T-helper 2 cell treated with Interferon-gamma antibody and Interleukin-4, amounts not matched to agents 5 μg/mL and 100 μg/mL, for 36 hours (primary cell): ENCODE results near the gene RING1.

Experiments
- DNase-seq: peaks from one replicate; pipeline ENCODE4 v3.0.0; 2021; ENCODE audit warnings: low spot score
- H3K27ac Mint-ChIP-seq: one replicate; pipeline ENCODE4 v1.8.0; 2021; ENCODE audit warnings: mild to moderate bottlenecking, mixed read lengths
- H3K27me3 Mint-ChIP-seq: one replicate; pipeline ENCODE4 v1.8.0; 2021; ENCODE audit warnings: low read depth, mixed read lengths
- H3K36me3 Mint-ChIP-seq: one replicate; pipeline ENCODE4 v1.8.0; 2021; ENCODE audit warnings: low read depth, mixed read lengths
- H3K4me1 Mint-ChIP-seq: one replicate; pipeline ENCODE4 v1.8.0; 2021; ENCODE audit warnings: low read depth, mixed read lengths
- H3K4me3 Mint-ChIP-seq: one replicate; pipeline ENCODE4 v1.8.0; 2022; ENCODE audit warnings: mild to moderate bottlenecking, moderate library complexity, mixed read lengths
- H3K9me3 Mint-ChIP-seq: one replicate; pipeline ENCODE4 v1.8.0; 2021; ENCODE audit warnings: mixed read lengths

The RING1 gene

GRCh38 chr6:33193619-33194018, 14.7 kb upstream of the RING1 start:
- H3K4me3 Mint-ChIP-seq = no peak overlapping the region
- DNase-seq = no peak
- peaks cover 40% of the 10 kb centered on the region for H3K36me3 Mint-ChIP-seq
- H3K27ac Mint-ChIP-seq = no peak overlapping the region
- H3K27me3 Mint-ChIP-seq = peaks cover 32% of the 10 kb centered on the region
- peaks cover 12% of the 10 kb centered on the region for H3K4me1 Mint-ChIP-seq
- no peaks in the 10 kb centered on the region for H3K9me3 Mint-ChIP-seq

GRCh38 chr6:33194431-33194979, 13.8 kb upstream of the RING1 start:
- no peak for DNase-seq
- Mint-ChIP-seq H3K27me3 (peaks cover 32% of the 10 kb centered on the region), H3K9me3 (no peaks in the 10 kb centered on the region), H3K4me1 (peaks cover 19% of the 10 kb centered on the region), H3K36me3 (peaks cover 44% of the 10 kb centered on the region), H3K27ac (no peak overlapping the region), H3K4me3 (no peak overlapping the region)

GRCh38 chr6:33195304-33196165, 12.8 kb upstream of the RING1 start:
- Mint-ChIP-seq H3K9me3 (no peaks in the 10 kb centered on the region), H3K27me3 (peaks cover 26% of the 10 kb centered on the region), H3K27ac (no peak overlapping the region), H3K4me1 (peaks cover 21% of the 10 kb centered on the region), H3K36me3 (peaks cover 44% of the 10 kb centered on the region), H3K4me3 (no peak overlapping the region)
- DNase-seq = no peak

GRCh38 chr6:33197431-33198048, 10.8 kb upstream of the RING1 start:
- peaks cover 35% of the 10 kb centered on the region for H3K4me1 Mint-ChIP-seq
- H3K9me3 Mint-ChIP-seq = no peaks in the 10 kb centered on the region
- DNase-seq = peak; percentile 28
- H3K36me3 Mint-ChIP-seq = peaks cover 60% of the 10 kb centered on the region
- H3K4me3 Mint-ChIP-seq = peak overlapping the region; percentile 55
- H3K27me3 Mint-ChIP-seq = peaks cover 10% of the 10 kb centered on the region
- H3K27ac Mint-ChIP-seq = peak overlapping the region; percentile 2

- H3K4me3 Mint-ChIP-seq = peak overlapping the region; percentile 92
- no peaks in the 10 kb centered on the region for H3K9me3 Mint-ChIP-seq
- no peak for DNase-seq
- H3K36me3 Mint-ChIP-seq = peaks cover 67% of the 10 kb centered on the region
- peaks cover 7% of the 10 kb centered on the region for H3K27me3 Mint-ChIP-seq
- peaks cover 37% of the 10 kb centered on the region for H3K4me1 Mint-ChIP-seq
- peak overlapping the region; percentile 55 for H3K27ac Mint-ChIP-seq
Observed at GRCh38 chr6:33198159-33198852, 10.0 kb upstream of the RING1 start.

GRCh38 chr6:33198853-33199436, 9.4 kb upstream of the RING1 start:
- peaks cover 41% of the 10 kb centered on the region for H3K4me1 Mint-ChIP-seq
- peak overlapping the region; percentile 85 for H3K27ac Mint-ChIP-seq
- DNase-seq = no peak
- H3K27me3 Mint-ChIP-seq = peaks cover 1% of the 10 kb centered on the region
- H3K36me3 Mint-ChIP-seq = peaks cover 69% of the 10 kb centered on the region
- H3K4me3 Mint-ChIP-seq = peak overlapping the region; percentile 92
- H3K9me3 Mint-ChIP-seq = no peaks in the 10 kb centered on the region

GRCh38 chr6:33199687-33200218, 8.5 kb upstream of the RING1 start:
- H3K27ac Mint-ChIP-seq = peak overlapping the region; percentile 81
- H3K4me3 Mint-ChIP-seq = peak overlapping the region; percentile 92
- peaks cover 67% of the 10 kb centered on the region for H3K36me3 Mint-ChIP-seq
- H3K27me3 Mint-ChIP-seq = no peaks in the 10 kb centered on the region
- peaks cover 45% of the 10 kb centered on the region for H3K4me1 Mint-ChIP-seq
- DNase-seq = no peak
- H3K9me3 Mint-ChIP-seq = no peaks in the 10 kb centered on the region

GRCh38 chr6:33200219-33201146, 7.8 kb upstream of the RING1 start, which contains the start of the genes RXRB and SLC39A7:
RXRB (minus strand) TSS chr6:33200665; CDS start chr6:33200476, 189 bp downstream.
SLC39A7 (plus strand) TSS chr6:33200867; CDS start chr6:33201246, 379 bp downstream.
- peak within 1 kb of the TSS; percentile 100 for H3K4me3 Mint-ChIP-seq
- H3K4me1 Mint-ChIP-seq = peaks cover 50% of the 10 kb centered on the region
- DNase-seq = peak; percentile 97
- H3K9me3 Mint-ChIP-seq = no peaks in the 10 kb centered on the region
- H3K36me3 Mint-ChIP-seq = peaks cover 62% of the 10 kb centered on the region
- peak within 1 kb of the TSS; percentile 98 for H3K27ac Mint-ChIP-seq
- H3K27me3 Mint-ChIP-seq = no peaks in the 10 kb centered on the region

- Mint-ChIP-seq H3K36me3 (peaks cover 55% of the 10 kb centered on the region), H3K27ac (peak overlapping the region; percentile 98), H3K27me3 (no peaks in the 10 kb centered on the region), H3K4me3 (peak overlapping the region; percentile 100), H3K9me3 (no peaks in the 10 kb centered on the region), H3K4me1 (peaks cover 57% of the 10 kb centered on the region)
- no peak for DNase-seq
Observed at GRCh38 chr6:33201147-33201545, 7.2 kb upstream of the RING1 start.

- Mint-ChIP-seq H3K36me3 (peaks cover 49% of the 10 kb centered on the region), H3K27me3 (no peaks in the 10 kb centered on the region), H3K4me3 (peak overlapping the region; percentile 100), H3K27ac (peak overlapping the region; percentile 98), H3K4me1 (peaks cover 59% of the 10 kb centered on the region), H3K9me3 (no peaks in the 10 kb centered on the region)
- DNase-seq = no peak
Observed at GRCh38 chr6:33201935-33202334, 6.4 kb upstream of the RING1 start.

- H3K27me3 Mint-ChIP-seq = no peaks in the 10 kb centered on the region
- peaks cover 55% of the 10 kb centered on the region for H3K4me1 Mint-ChIP-seq
- no peak for DNase-seq
- peak overlapping the region; percentile 15 for H3K27ac Mint-ChIP-seq
- no peaks in the 10 kb centered on the region for H3K9me3 Mint-ChIP-seq
- peak overlapping the region; percentile 35 for H3K4me3 Mint-ChIP-seq
- H3K36me3 Mint-ChIP-seq = peaks cover 42% of the 10 kb centered on the region
Observed at GRCh38 chr6:33202799-33203198, 5.5 kb upstream of the RING1 start.

GRCh38 chr6:33203443-33204164, 4.7 kb upstream of the RING1 start:
- H3K27ac Mint-ChIP-seq = peak overlapping the region; percentile 74
- DNase-seq = no peak
- peak overlapping the region; percentile 96 for H3K4me3 Mint-ChIP-seq
- H3K36me3 Mint-ChIP-seq = peaks cover 40% of the 10 kb centered on the region
- peaks cover 53% of the 10 kb centered on the region for H3K4me1 Mint-ChIP-seq
- no peaks in the 10 kb centered on the region for H3K9me3 Mint-ChIP-seq
- no peaks in the 10 kb centered on the region for H3K27me3 Mint-ChIP-seq
